Posterior vena cava (tissue), 2 donors: ENCODE measurements around the gene SPTBN2. TPM values are rescaled to one million over a fixed set of nuclear protein-coding genes. Genes with fewer than 3 reads are reported as not detected.
"Not testable (repeated sequence)": the region's sequence is repeated elsewhere in the genome, so short reads cannot be mapped to it uniquely, and the experiment has no call there.

Source experiments
- DNase-seq: peaks from one replicate; pipeline ENCODE4 v3.0.0-alpha.2; 2020; ENCODE audit warnings: low spot score
- intact Hi-C, 2 donors: fragments of 100-400 bp; cut with DNase I; formaldehyde crosslinking; loops; one replicate each; pipeline versions ENCODE4 v1.14.1 to v1.14.2; 2022 to 2023
- total RNA-seq, 2 donors: library from RNA; stranded (reverse); fragmentation: NEBNext Ultra II Directional; extraction: Animal tissue kit (Norgen Biotek cat#: 25700); gene quantifications; one replicate each; pipeline ENCODE4 v1.2.1, GENCODE V29; 2021
- donor health status: DM: yes; HTN: yes; CAD: no.
- donor health status: DM: yes; HTN: yes; CAD: no.

The SPTBN2 gene
- total RNA-seq, 2 donors from 2014 or later = 4.2 to 5.9 TPM

- intact Hi-C loops = no loop called here
- DNase-seq = no peak
These were observed 1.6 kb downstream of the SPTBN2 start for GRCh38 chr11:66727282-66728037.

GRCh38 chr11:66725647-66726046, 3.4 kb downstream of the SPTBN2 start:
- intact Hi-C loops = no loop called here
- no peak for DNase-seq

GRCh38 chr11:66725114-66725513, 3.9 kb downstream of the SPTBN2 start:
- intact Hi-C loops = no loop called here
- DNase-seq = no peak

- intact Hi-C loops, DNase-seq: not testable (repeated sequence)
These were observed 4.8 kb downstream of the SPTBN2 start for GRCh38 chr11:66724167-66724566.

GRCh38 chr11:66723693-66724092, 5.3 kb downstream of the SPTBN2 start:
- no peak for DNase-seq

GRCh38 chr11:66722745-66723651, 6.0 kb downstream of the SPTBN2 start:
- intact Hi-C loops = no loop called here
- DNase-seq = no peak

More at GRCh38 chr11:66723693-66724092, 5.3 kb downstream of the SPTBN2 start:
- intact Hi-C loops = no loop called here

GRCh38 chr11:66721939-66722338, 7.1 kb downstream of the SPTBN2 start:
- DNase-seq = no peak
- intact Hi-C loops = no loop called here

- DNase-seq = no peak
- intact Hi-C loops = no loop called here
These were observed 8.0 kb downstream of the SPTBN2 start for GRCh38 chr11:66720899-66721470.

- intact Hi-C loops = no loop called here
- DNase-seq = no peak
These were observed 8.7 kb downstream of the SPTBN2 start for GRCh38 chr11:66720223-66720898.

GRCh38 chr11:66719111-66719872, 9.7 kb downstream of the SPTBN2 start:
- intact Hi-C loops = no loop called here

GRCh38 chr11:66718320-66718971, 10.6 kb downstream of the SPTBN2 start:
- DNase-seq = no peak
- intact Hi-C loops = no loop called here

More at GRCh38 chr11:66719111-66719872, 9.7 kb downstream of the SPTBN2 start:
- DNase-seq = no peak

- intact Hi-C loops = no loop called here
- DNase-seq = no peak
These were observed 11.1 kb downstream of the SPTBN2 start for GRCh38 chr11:66717925-66718319.

- DNase-seq = no peak
- intact Hi-C loops = no loop called here
These were observed 12.0 kb downstream of the SPTBN2 start for GRCh38 chr11:66716996-66717395.

- intact Hi-C loops = no loop called here
- DNase-seq = peak; percentile 43
These were observed 13.5 kb downstream of the SPTBN2 start for GRCh38 chr11:66715346-66716085.

GRCh38 chr11:66713746-66714480, 15.1 kb downstream of the SPTBN2 start:
- DNase-seq = peak; percentile 62
- intact Hi-C loops = no loop called here

- no peak for DNase-seq
- intact Hi-C loops = no loop called here
These were observed 18.6 kb downstream of the SPTBN2 start for GRCh38 chr11:66710384-66710930.

GRCh38 chr11:66708701-66709100, 20.3 kb downstream of the SPTBN2 start:
- intact Hi-C loops = no loop called here
- no peak for DNase-seq
